ENCODE measurements around the gene CYS1. TPM values are rescaled to one million over a fixed set of nuclear protein-coding genes. Genes with fewer than 3 reads are reported as not detected.

The CYS1 gene
- total RNA-seq, 1 experiment from 2014 or later: not detected

DNA sequence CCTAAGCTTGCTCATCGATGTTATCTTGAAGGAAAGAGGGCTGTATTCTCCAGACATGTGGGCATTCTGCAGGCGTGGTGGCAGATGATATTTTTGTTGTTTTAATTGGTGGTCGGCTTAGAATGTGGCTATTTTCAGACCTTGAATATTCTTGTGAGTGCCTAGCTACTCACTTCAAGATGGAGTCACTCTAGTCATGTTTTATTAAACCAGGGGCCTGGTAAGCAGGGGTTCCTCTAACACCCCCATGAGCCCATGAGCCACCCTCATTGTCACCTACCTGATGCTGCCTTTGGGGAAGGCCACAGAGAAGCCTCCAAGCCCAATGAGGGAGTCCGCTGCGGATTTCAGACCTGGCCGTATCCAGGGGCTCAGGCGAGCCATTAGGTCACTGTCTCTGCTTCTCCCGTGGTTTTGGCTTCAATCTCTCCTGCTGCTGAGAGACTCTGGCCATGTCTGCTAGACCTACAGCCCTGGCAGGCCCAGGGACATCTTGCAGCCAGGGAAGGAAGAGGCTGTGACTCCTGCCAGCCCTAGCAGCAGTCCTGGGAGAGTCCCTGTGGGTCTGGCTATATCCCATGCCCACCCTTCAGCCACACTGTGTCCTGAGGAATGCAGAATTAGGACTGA, 53.2 kb downstream of the CYS1 start:
- intact Hi-C loops (cut with micrococcal nuclease): no loop called here
- no peaks in the 10 kb centered on the region for H3K27me3 Mint-ChIP-seq (ENCODE audit: insufficient read depth, unreplicated experiment)
- H3K4me1 Mint-ChIP-seq (ENCODE audit: insufficient read depth, unreplicated experiment): no peaks in the 10 kb centered on the region
- CTCF ChIA-PET: interaction anchor here (1.3 to 2.4 kb wide), 2 partner anchors 43 to 214 kb away, joined by 6 to 9 read pairs; no protein-coding TSS in a partner anchor
- TF ChIP-seq, protein P1, sequence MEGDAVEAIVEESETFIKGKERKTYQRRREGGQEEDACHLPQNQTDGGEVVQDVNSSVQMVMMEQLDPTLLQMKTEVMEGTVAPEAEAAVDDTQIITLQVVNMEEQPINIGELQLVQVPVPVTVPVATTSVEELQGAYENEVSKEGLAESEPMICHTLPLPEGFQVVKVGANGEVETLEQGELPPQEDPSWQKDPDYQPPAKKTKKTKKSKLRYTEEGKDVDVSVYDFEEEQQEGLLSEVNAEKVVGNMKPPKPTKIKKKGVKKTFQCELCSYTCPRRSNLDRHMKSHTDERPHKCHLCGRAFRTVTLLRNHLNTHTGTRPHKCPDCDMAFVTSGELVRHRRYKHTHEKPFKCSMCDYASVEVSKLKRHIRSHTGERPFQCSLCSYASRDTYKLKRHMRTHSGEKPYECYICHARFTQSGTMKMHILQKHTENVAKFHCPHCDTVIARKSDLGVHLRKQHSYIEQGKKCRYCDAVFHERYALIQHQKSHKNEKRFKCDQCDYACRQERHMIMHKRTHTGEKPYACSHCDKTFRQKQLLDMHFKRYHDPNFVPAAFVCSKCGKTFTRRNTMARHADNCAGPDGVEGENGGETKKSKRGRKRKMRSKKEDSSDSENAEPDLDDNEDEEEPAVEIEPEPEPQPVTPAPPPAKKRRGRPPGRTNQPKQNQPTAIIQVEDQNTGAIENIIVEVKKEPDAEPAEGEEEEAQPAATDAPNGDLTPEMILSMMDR (IDR thresholded peaks at IDR 0.05; ENCODE audit: unreplicated experiment): no peak
- H3K36me3 Mint-ChIP-seq (ENCODE audit: insufficient read depth, unreplicated experiment): no peaks in the 10 kb centered on the region
- POLR2A ChIA-PET: interaction anchor here (0.6 to 0.7 kb wide), 2 partner anchors 231 to 307 kb away, joined by 3 read pairs; no protein-coding TSS in a partner anchor
- no peaks in the 10 kb centered on the region for H3K9me3 Mint-ChIP-seq (ENCODE audit: unreplicated experiment)
- no TSS peak for BruUV-seq (replicated peaks)
- H3K4me3 Mint-ChIP-seq (ENCODE audit: unreplicated experiment): no peak overlapping the region
- no peak for DNase-seq (ENCODE audit: unreplicated experiment)
- H3K27ac Mint-ChIP-seq (ENCODE audit: low read depth, unreplicated experiment): no peak overlapping the region

- Mint-ChIP-seq H3K27ac (ENCODE audit: low read depth, unreplicated experiment) (no peak overlapping the region), H3K9me3 (ENCODE audit: unreplicated experiment) (no peaks in the 10 kb centered on the region), H3K27me3 (ENCODE audit: insufficient read depth, unreplicated experiment) (no peaks in the 10 kb centered on the region), H3K36me3 (ENCODE audit: insufficient read depth, unreplicated experiment) (no peaks in the 10 kb centered on the region), H3K4me3 (ENCODE audit: unreplicated experiment) (no peak overlapping the region), H3K4me1 (ENCODE audit: insufficient read depth, unreplicated experiment) (peaks cover 10% of the 10 kb centered on the region)
- no peak for DNase-seq (ENCODE audit: unreplicated experiment)
- intact Hi-C loops (cut with micrococcal nuclease): no loop called here
- POLR2A ChIA-PET: no interaction called here
- CTCF ChIA-PET: interaction anchor here (1.3 to 1.6 kb wide), 2 partner anchors 13 to 39 kb away, joined by 3 to 4 read pairs; no protein-coding TSS in a partner anchor
- TF ChIP-seq, protein P1 (IDR thresholded peaks at IDR 0.05; ENCODE audit: unreplicated experiment): no peak
- no TSS peak for BruUV-seq (replicated peaks)
These were observed 57.1 kb downstream of the CYS1 start for GRCh38 chr2:10022966-10023662.

DNA sequence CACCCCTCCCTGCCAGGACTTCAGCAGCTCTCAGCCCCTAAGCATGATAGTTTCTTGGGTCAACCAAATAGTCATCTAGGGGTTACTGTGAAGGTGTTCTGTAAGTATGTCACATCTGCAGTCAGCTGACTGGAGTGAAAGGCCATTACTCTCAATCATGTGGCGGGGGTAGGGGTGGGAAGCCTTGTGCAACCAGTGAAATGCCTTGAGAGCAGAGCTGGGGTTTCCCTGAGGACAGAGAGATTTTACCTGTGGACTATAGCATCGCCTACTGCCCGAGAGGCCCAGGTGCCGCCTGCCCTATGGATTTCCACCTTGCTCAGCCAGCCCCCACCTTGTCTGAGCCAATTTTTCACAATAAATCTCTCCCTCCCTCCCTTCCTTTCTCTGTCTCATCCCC, 57.8 kb downstream of the CYS1 start:
- no peak for DNase-seq (ENCODE audit: unreplicated experiment)
- intact Hi-C loops (cut with micrococcal nuclease): no loop called here
- ChIA-PET POLR2A (no interaction called here), CTCF (interaction anchor here (1.6 to 2.6 kb wide), 2 partner anchors 13 to 38 kb away, joined by 4 to 8 read pairs; no protein-coding TSS in a partner anchor)
- Mint-ChIP-seq H3K27ac (ENCODE audit: low read depth, unreplicated experiment) (no peak overlapping the region), H3K27me3 (ENCODE audit: insufficient read depth, unreplicated experiment) (no peaks in the 10 kb centered on the region), H3K36me3 (ENCODE audit: insufficient read depth, unreplicated experiment) (no peaks in the 10 kb centered on the region), H3K4me1 (ENCODE audit: insufficient read depth, unreplicated experiment) (peaks cover 10% of the 10 kb centered on the region), H3K9me3 (ENCODE audit: unreplicated experiment) (no peaks in the 10 kb centered on the region), H3K4me3 (ENCODE audit: unreplicated experiment) (no peak overlapping the region)
- TF ChIP-seq, protein P1 (IDR thresholded peaks at IDR 0.05; ENCODE audit: unreplicated experiment): no peak
- no TSS peak for BruUV-seq (replicated peaks)

- POLR2A ChIA-PET: no interaction called here
These were observed 58.2 kb downstream of the CYS1 start for GRCh38 chr2:10022041-10022421.

More at GRCh38 chr2:10022041-10022421, 58.2 kb downstream of the CYS1 start:
- TF ChIP-seq, protein P1 (IDR thresholded peaks at IDR 0.05; ENCODE audit: unreplicated experiment): no peak
- Mint-ChIP-seq H3K27ac (ENCODE audit: low read depth, unreplicated experiment) (no peak overlapping the region), H3K4me3 (ENCODE audit: unreplicated experiment) (no peak overlapping the region), H3K27me3 (ENCODE audit: insufficient read depth, unreplicated experiment) (no peaks in the 10 kb centered on the region), H3K4me1 (ENCODE audit: insufficient read depth, unreplicated experiment) (peaks cover 10% of the 10 kb centered on the region), H3K9me3 (ENCODE audit: unreplicated experiment) (no peaks in the 10 kb centered on the region), H3K36me3 (ENCODE audit: insufficient read depth, unreplicated experiment) (no peaks in the 10 kb centered on the region)
- no TSS peak for BruUV-seq (replicated peaks)
- DNase-seq (ENCODE audit: unreplicated experiment): no peak
- intact Hi-C loops (cut with micrococcal nuclease): no loop called here
- CTCF ChIA-PET: interaction anchor here (1.6 to 2.6 kb wide), 2 partner anchors 14 to 38 kb away, joined by 4 to 8 read pairs; no protein-coding TSS in a partner anchor
